HG03571 (cell line): Measurements from ENCODE around the gene LRRC59.
A peak's percentile ranks its signal among the peaks of the same experiment; 100 is the strongest.

Experiments used
- ATAC-seq: cut with Tn5 transposase; IDR thresholded peaks from one replicate; pipeline ENCODE4 v1.9.1; 2021; ENCODE audit not compliant: unreplicated experiment

Gene LRRC59

DNA sequence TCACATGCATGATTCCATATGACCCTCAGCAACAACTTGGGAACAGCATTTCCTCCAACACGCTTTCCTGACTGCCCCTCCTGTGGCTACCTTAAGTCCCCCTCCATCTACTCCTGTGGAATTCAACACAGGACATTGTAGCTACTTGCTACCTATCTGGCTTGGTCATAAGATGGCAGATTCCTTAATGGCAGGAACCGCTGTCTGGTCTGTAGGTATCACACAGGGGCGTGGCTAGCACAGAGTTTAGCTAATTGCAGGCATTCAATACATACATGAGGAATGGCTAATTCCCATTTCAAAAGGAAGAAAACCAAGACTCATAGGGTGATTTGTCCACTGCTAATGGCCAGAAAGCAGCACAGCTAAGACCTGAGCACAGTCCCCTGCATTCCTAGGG lies 8.6 kb downstream of the LRRC59 start:
- ATAC-seq: no peak

DNA sequence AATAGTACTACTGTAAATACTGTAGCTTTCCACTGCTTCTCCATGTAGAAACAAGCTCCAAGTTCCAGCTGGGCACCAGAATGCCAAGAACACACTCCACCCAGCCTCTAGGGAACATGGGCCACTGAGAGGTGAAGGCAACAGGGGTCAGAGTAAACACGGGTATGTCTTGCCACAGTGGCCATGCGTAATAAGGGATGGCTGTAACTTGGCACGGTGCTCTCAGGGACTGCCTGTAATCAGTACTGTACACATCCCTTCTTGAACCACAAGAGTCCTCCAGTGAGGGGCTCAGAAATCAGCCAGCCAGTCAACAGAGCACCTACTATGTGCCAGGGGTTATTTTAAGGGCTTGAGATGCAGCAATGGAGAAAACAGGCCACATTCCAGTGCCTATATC lies 10.8 kb downstream of the LRRC59 start:
- no peak for ATAC-seq

DNA sequence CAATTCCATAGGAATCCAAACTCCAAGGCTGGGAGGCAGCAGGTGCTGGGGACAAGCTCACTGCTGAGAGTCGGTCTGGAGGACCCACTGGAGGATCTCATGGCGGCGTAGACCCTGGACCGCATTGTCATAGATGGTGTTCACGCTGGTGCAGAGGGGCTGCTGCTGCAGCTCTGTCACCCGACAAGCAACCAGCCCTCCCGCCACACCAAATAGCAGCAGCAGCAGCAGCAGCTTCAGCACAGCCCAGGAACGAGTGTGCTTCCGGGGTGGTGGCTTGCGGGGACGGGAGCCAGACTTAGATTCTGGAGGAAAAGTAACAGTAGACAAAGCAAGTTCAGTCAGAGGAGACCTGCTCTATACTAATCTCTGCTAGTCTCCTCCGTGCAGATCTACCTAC lies 14.4 kb downstream of the LRRC59 start:
- no peak for ATAC-seq

DNA sequence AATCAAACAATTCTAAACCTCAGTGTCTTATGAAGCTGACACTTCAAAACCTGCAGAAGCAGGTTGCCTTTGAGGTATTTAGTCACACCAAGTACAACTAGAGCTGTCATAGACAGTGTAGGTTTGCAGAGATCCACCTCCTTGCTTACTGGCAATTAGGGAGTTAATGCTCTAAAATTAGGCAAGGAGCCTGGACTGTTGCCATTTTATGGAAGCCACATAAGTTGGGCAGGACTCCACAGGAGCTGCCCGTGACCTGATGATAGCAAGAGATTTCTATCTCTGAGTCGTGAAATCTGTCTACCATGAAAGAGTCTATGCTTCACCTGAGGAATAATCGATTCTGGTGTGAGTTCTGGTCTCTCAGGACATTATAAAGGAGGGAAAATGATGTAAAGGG lies 15.4 kb downstream of the LRRC59 start:
- no peak for ATAC-seq

DNA sequence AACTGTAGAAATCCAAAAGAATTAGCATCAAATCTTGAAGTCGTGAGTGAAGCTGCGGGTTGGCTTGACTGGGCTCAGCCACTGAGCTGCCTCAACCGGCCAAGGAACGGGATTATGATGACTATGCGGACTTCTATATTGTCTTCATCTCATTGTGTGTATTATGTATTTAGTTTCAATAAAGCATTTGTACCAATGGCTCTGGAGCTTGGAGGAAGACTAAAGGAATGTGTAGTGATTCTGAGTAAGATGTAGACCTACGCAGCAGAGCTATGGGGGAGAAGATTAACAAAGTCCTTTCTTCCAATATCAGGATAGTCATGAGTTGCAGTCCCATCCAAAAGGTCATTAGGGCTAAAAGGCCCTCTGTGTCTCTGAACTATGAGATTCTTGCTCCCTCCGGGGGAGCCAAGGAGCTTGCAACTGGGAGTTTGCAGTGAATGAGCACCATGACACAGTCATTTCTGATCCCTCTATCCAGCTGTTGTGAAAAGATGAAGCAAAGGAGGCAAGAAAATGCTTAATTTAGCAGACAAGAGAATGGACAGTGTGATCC lies 16.0 kb downstream of the LRRC59 start:
- ATAC-seq: no peak

DNA sequence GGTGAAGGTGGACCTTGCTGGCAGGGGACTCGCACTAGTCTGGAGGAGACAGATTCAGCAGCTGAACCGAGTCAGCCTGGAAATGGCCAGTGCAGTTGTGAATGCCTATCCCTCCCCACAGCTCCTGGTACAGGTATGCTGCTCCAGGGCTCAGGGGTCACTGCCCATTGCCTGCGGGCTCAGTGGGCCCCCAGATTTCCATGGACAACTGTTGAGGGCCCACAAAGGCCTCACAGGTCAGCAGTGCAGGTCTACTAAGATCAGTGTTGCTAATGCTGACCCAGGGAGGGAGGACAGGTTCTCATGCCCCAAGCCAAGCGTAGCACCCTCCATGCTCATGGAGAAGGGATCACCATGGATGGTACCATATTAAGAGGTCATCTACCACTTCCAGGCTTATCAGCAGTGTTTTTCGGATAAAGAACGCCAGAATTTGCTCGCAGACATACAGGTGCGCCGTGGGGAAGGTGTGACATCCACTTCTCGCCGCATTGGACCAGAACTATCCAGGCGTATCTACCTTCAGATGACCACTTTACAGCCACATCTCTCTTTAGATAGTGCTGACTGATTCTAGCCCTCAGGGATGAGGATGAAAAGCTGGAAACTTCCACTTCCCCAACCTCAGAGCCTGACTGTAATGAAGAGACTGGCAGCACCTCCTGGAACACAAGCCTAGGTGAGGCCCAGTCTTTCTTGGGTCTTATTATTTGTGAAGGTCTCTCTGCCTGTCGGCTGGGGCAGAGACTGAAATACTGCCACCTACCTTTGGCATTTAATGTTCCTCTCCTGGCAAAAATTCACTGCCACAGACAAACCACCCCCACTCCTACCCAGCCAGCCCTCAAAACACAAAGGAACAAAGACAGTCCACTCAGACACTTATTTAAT lies 16.7 kb downstream of the LRRC59 start:
- no peak for ATAC-seq

DNA sequence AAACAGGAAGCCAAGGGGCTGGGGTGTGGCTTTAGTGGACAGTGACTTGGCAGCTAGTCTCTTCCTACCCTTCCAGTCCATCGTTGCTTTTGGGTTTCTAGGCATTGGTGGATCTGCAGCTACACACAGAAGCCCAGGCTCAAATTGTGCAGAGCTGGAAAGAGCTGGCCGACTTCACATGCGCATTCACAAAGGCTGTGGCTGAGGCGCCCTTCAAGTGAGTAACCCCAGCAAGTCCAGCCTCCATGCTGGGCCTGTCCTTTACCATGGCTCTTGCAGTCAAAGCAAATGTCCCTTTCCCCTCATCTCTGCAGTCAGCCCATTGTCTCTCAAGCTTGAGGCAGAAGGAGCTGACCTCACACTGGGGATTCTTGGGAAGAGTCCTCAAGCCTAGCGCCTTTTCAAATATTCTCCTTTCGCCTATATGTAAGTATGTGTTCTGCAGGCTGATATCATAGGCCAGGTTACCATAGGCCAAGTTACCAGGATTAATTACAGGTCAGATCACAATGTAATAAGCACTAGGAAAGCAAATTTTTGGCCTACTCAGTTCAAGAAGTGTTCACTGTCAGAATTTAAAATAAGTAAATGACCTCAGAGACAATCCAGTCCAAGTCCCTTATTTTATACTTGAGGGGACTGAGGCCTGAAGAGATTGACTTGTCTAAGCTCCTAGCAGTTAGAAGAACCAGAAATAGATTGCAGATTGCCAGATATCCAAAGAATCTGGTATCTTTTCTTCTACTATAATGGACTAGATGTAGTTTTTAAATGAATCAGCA lies 17.8 kb downstream of the LRRC59 start:
- no peak for ATAC-seq

DNA sequence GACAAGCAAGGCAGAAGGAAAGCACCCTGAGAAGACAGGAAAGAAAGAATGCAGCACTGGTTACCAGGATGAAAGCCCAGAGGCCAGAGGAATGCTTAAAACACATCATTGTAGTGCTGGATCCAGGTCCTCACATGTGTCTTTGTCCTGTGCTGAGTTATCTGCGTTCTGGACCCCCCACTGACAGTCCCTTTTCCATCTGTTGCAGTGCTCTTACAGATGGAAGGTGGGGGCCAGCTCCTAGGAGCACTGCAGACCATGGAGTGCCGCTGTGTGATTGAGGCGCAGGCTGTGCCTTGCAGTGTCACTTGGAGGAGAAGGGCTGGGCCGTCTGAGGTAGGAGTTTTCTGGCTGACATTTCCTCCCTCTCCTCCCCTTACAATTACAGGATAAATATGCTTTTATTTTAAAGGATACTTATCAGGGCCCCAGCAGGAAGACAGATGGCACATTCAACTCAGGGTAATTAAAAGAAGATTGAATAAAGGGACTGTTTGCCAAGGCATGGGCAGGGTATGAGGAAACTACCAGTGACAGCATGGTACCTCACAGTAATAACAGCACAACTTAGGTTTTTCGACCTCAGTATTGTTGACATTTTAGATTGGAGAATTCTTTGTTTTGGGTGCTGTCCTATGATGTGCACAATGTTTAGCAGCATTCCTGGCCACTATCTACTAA lies 21.3 kb downstream of the LRRC59 start:
- ATAC-seq: no peak

DNA sequence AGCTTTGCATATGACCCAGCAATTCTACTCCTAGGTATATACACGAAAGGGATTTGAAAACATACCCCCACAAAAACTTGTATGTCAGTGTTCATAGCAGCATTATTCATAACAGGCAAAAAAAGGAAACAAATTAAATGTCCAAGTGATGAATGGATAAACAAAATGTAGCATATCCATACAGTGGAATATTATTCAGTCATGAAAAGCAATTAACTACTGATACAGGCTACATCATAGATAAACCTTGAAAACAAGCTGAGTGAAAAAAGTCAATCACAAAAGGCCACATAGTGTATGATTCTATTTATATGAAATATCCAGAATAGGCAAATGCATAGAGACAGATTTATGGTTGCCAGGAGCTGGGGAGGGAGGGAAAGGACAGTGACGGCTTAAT lies 23.6 kb downstream of the LRRC59 start:
- ATAC-seq: no peak

DNA sequence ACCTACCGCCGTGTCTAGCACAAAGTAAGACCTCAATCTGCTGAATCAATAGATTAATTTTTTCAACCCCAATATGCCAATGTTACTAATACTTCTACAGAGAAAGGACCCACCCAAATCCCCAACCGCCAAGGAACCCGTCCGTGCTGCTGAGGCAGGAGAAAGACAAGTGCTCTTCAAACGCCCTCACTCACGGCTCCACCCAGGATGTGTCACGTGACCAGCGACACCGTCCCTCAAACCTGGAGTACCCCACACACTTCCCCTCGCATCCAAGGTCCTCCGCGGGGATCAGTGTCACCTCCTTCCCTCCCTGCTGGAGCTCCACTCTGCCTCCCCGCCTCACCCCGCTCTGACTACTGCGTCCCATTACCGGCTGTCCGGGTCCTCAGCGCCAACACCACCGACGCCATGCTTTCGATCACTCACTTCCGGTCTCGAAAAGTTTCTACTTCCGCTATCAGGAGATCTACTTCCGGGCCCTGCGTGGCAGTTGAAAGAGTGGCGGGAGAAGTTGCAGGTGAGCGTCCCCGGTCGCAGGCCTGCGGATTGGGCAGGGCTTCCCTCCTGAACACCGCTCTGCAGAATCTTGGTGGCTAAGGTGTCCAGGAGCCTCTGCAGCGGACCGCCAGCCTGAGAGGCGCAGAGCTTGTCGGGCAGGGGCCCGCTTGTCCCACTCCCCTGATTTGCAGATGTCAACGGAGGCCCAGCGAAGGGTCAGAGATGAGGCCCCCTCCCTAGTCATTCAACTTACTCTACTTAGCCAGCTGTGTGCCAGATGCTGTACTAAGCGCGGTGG lies 24.4 kb downstream of the LRRC59 start, which contains the start of the genes EME1 and MRPL27:
Gene EME1, plus strand, starts transcription at position 472 of the 799 bp plus-strand sequence. CDS start 1,980 bp downstream, outside the sequence.
Gene MRPL27, minus strand, starts transcription at position 427 of the 799 bp plus-strand sequence. Its CDS starts 14 bp downstream, at position 413.
- ATAC-seq: peak; percentile 72

DNA sequence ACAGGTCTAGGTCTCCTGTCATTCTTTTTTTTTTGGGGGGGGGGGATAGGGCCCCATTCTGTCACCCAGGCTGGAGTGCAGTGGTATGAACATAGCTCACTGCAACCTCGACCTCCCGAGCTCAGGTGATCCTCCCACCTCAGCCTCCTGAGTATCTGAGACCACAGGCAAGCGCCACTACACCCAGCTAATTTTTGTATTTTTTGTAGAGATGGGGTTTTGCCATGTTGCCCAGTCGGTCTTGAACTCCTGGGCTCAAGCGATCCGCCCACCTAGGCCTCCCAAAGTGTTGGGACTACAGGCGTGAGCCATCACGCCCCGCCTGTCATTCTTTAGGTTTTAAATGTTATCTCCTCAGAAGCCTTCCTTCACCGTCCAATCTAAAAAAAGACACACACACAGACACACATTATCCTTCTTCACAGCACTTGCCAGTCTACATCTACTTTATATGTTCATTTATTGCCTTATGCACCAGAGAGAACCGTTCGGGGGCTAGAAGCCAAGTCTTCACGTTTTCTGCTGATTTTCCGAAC lies 25.0 kb downstream of the LRRC59 start:
- ATAC-seq: no peak

DNA sequence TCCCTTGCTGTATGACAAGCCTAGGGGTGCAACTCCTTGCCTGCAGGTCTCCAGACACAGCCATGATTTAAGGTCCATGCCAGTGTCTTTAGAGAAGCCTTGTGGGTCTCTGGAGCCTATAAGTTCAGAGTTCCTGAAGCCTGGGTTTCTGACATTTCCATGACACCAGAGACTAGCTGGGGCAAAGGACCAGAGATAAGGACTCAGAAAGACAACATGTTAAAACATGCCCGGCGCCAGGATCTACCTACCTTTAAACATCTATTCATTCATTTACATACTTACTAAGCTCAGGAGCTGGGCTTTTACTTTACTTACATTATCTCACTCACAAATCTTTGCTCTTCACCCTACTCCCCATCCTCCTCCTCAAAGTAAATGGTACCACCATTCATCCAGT lies 25.8 kb downstream of the LRRC59 start:
- ATAC-seq: no peak

DNA sequence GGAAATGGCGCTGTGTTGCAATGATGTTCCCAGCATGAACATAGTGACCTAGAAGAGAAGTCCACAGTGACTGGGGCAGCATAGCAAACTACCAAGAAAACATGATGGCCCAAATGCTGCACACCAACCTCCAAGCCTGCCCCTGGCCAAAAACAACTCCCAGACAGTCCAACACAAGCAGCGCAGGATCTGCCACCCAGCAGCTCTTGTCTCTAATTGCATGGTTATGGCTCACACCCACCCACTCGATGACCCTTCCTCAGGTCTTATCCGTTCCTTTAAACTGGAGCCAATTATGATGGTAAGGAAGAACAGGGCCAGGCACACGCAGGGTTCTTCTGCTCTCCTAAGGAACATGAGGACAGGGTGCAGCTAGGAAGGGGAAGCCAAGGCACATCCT lies 27.3 kb downstream of the LRRC59 start:
- ATAC-seq: no peak

DNA sequence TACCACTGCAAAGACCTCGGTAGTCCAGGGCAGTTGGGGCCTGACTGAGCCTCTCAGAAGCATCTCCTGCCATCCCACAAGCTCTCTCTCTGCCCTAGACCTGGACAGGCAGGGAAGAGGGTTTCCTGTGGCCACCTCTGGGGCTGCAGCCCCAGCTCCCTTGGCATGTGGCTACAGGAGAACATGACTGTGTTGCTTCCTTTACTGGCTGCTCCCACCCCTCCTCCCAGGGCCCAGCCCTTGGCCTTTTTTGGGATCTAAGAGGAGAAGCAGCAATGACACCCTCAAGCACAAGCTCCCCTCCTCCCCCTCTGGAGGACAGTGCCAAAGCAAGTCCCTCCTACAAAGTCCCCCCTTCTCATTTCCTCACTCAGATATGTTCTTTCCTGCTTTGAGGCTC lies 29.9 kb downstream of the LRRC59 start:
- ATAC-seq: no peak

DNA sequence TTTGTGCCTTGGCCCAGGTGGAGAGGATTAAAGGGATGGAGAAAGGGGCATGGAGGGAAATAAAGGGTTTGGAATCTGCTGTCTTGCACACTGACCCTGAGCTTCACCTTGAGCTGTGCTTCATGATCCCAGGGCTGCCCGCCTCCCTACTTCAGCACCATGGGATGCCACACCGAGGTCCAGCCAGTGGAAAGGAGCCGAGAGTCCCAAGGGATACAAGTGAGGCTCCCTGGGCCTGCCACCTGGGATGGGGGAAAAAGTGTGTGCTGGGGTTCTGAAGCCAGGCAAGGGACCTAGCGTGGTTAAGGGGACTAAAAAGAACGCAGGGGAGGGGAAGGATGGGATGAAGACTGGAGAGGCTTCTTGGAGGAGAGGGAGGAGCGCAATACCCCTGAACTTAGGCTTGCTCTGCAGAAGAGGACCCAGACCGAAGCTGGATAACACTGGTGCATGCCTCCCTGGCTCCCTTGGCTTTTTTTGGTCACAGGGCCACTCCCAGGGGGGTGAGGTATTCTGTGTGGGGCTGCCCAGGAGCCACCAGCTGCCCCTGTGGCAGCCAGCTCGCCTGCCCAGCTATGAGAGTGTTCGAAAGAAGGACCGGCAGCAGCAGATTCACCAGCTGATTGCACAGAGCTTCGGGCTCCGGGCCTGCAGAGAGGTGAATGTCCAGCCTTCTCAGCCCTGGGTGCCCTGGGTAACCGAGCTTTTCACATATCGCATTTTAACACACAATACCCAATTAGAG lies 31.5 kb downstream of the LRRC59 start:
- no peak for ATAC-seq

DNA sequence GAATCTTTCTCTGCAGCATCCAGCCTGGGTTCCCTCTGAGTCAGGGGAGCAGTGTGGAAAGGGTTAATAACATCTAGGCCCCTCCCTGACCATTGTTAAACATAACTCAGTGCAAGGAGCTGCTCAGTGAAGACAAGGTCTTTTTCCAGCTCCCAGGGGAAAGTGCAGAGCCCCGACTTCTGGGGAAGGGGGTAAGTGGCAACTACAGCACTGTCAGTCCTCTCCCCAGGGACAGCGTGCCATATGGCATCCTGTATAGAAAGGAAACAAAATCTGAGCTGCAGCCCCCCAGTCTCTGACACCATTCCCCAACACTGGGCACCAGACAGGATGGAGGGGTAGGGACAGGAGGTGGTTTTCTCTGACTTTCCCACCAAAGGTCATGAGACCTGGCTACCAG lies 32.2 kb downstream of the LRRC59 start:
- no peak for ATAC-seq

DNA sequence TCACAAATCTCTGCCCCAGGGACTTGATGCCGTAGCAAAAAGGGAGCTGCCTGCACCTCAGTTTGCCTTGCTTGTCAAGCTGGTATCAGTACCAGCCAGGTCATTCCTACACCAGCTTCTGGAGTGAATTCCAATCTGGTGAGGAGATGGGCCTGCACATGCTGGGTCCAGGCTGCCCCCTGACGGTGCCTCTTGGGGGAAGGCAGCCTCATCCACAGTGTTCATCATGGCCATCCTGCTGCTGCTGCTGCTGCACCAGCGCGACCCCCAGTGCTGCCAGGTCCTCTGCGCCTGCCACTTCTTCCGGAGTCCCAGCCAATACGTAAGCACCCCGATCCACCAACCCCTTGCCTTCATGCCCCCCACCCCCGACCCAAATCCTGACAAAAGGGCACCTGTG lies 32.6 kb downstream of the LRRC59 start:
- ATAC-seq: no peak

DNA sequence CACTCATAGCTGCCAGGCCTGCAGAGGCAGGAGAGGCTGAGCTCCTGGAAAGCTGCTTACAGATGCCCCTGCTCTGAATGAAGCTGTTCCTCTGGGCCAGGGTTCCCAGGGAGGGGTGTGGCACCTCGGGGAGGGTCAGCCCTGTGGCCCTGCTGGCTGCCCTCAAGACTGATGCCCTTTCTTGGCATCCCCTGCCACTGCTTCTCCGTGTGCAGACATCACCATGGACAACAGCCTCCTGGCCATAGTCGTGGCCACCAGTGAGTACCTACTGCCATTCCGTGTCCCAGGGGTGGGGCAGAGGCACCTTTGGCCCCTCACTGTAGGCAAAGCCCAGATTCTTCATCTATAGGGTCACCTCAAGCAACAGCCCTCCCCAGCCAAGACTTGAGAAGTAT lies 33.3 kb downstream of the LRRC59 start:
- ATAC-seq: no peak
